Sigmoid colon (tissue), 7 donors: ENCODE data around the gene CCDC85B. TPM values are rescaled to one million over a fixed set of nuclear protein-coding genes. Genes with fewer than 3 reads are reported as not detected.
A peak's percentile ranks its signal among the peaks of the same experiment; 100 is the strongest.

Source experiments
- DNase-seq: peaks from one replicate; pipeline ENCODE4 v3.0.0-alpha.2; 2019
- H3K27ac ChIP-seq, 4 donors: fragments of 200-600 bp; sonication (generic); one replicate each; pipeline ENCODE4 v1.5.1; 2016 to 2019; ENCODE audit warnings: mild to moderate bottlenecking in 1 of 4
- H3K27me3 ChIP-seq, 3 donors: fragments of 200-600 bp; sonication (generic); one replicate each; pipeline ENCODE4 v1.5.1; 2019; ENCODE audit warnings: mild to moderate bottlenecking in 1 of 3
- H3K36me3 ChIP-seq, 4 donors: fragments of 200-600 bp; sonication (generic); one replicate each; pipeline ENCODE4 v1.5.1; 2016 to 2019
- H3K4me1 ChIP-seq, 4 donors: fragments of 200-600 bp; sonication (generic); one replicate each; pipeline ENCODE4 v1.5.1; 2017 to 2019
- H3K4me3 ChIP-seq, 4 donors: fragments of 200-600 bp; sonication (generic); one replicate each; pipeline ENCODE4 v1.5.1; 2017 to 2019; ENCODE audit warnings: mild to moderate bottlenecking in 2 of 4, moderate library complexity in 1 of 4
- H3K9me3 ChIP-seq, 4 donors: fragments of 200-600 bp in 3 of 4; sonication (generic) in 3 of 4; one replicate each; pipeline versions ENCODE4 v1.5.1 to v1.6.1; 2013 to 2019
- CTCF ChIP-seq, 4 experiments: fragments of 450-650 bp in 3 of 4; fragments of 200-600 bp in 1 of 4; IDR thresholded peaks; one replicate each; pipeline ENCODE4 v1.5.1; 2016 to 2019; ENCODE audit warnings: antibody characterized with exemption in 4 of 4, mild to moderate bottlenecking in 3 of 4, moderate library complexity in 2 of 4
- EP300 ChIP-seq, 4 donors: sonication (generic); formaldehyde crosslinking; IDR thresholded peaks; one replicate each; pipeline ENCODE4 v1.6.1; 2017; ENCODE audit warnings: antibody characterized with exemption in 4 of 4
- POLR2A ChIP-seq, 2 donors: fragments of 450-650 bp; IDR thresholded peaks; one replicate each; pipeline ENCODE4 v1.6.1; 2016; ENCODE audit warnings: antibody characterized with exemption in 2 of 2, mild to moderate bottlenecking in 2 of 2, moderate library complexity in 2 of 2
- POLR2AphosphoS5 ChIP-seq, 4 donors: sonication (generic); formaldehyde crosslinking; IDR thresholded peaks; one replicate each; pipeline ENCODE4 v1.6.1; 2017; ENCODE audit warnings: antibody characterized with exemption in 4 of 4
- WGBS, 2 donors: extraction: QIAGEN DNeasy Blood & Tissue Kit; methylation state at CpG; one replicate each; pipeline ENCODE4 v1.1.7; 2013; 5-methylcytosine and 5-hydroxymethylcytosine counted together
- intact Hi-C: fragments of 100-400 bp; cut with DNase I; formaldehyde crosslinking; loops from one replicate; pipeline ENCODE4 v1.15.1; 2023
- polyA plus RNA-seq, 3 donors: library from polyadenylated mRNA; stranded (reverse); fragments of 200-250 nt; gene quantifications; one replicate each; pipeline ENCODE4 v1.2.3, GENCODE V29; 2013
- total RNA-seq, 4 donors: library from RNA; depleted of rRNA; stranded (reverse); fragments of >200 nt; gene quantifications; one replicate each; pipeline ENCODE4 v1.1.0, GENCODE V29; 2016
- donor health status: healthy with polysubstance abuse.
- donor health status: Bipolar disorder and iron deficiency.
- donor health status: healthy.

The CCDC85B gene
- total and polyA plus RNA-seq, 7 donors = 4.2 to 73.6 (median 57.1) TPM

GRCh38 chr11:65916391-65916790 lies 25.9 kb downstream of the CCDC85B start:
- no peaks in the 10 kb centered on the region for H3K27me3 ChIP-seq
- H3K36me3 ChIP-seq = peaks cover 0 to 15% (median 0%) of the 10 kb centered on the region in 4 donors
- DNase-seq = no peak
- no peaks in the 10 kb centered on the region for H3K9me3 ChIP-seq
- intact Hi-C loops = loop anchor here (5.0 kb wide), 1 partner anchor 59 kb away; the partner anchor contains the start of gene CFL1
- no peak for TF ChIP-seq POLR2A (IDR thresholded peaks at IDR 0.05)
- H3K4me3 ChIP-seq = no peak overlapping the region
- peak overlapping the region; percentile 94 to 99 (median 96) for H3K27ac ChIP-seq
- peaks cover 0 to 68% (median 62%) of the 10 kb centered on the region in 4 donors for H3K4me1 ChIP-seq
- 81% methylated on average over 7 of the region's 7 CpGs for WGBS, 2 donors

- TF ChIP-seq CTCF (IDR thresholded peaks at IDR 0.05) (no peak), EP300 (IDR thresholded peaks at IDR 0.05) (no peak), POLR2A (IDR thresholded peaks at IDR 0.05) (no peak), POLR2AphosphoS5 (IDR thresholded peaks at IDR 0.05) (no peak)
- no peak for DNase-seq
- WGBS, 2 donors = 94 to 95% methylated on average over 3 of the region's 3 CpGs
- intact Hi-C loops = loop anchor here (5.0 kb wide), 1 partner anchor 60 kb away; the partner anchor contains the start of gene CFL1
- Histone ChIP-seq H3K4me1 (peaks cover 0 to 61% (median 56%) of the 10 kb centered on the region in 4 donors), H3K4me3 (peak overlapping the region in 2 of 4 donors; percentile 90 to 91), H3K27me3 (no peaks in the 10 kb centered on the region), H3K9me3 (no peaks in the 10 kb centered on the region), H3K36me3 (peaks cover 0 to 22% (median 0%) of the 10 kb centered on the region in 4 donors), H3K27ac (peak overlapping the region; percentile 94 to 99 (median 96))
Observed at GRCh38 chr11:65917077-65917433, 26.6 kb downstream of the CCDC85B start.

GRCh38 chr11:65917434-65918210 lies 27.1 kb downstream of the CCDC85B start:
- intact Hi-C loops = loop anchor here (2.0 to 5.0 kb wide), 2 partner anchors 43 to 60 kb away; partner anchors contain the start of genes CFL1 and SART1
- no peak for DNase-seq
- Histone ChIP-seq H3K27me3 (no peaks in the 10 kb centered on the region), H3K9me3 (no peaks in the 10 kb centered on the region), H3K4me3 (peak overlapping the region; percentile 90 to 98 (median 94)), H3K27ac (peak overlapping the region; percentile 94 to 99 (median 96)), H3K4me1 (peaks cover 0 to 59% (median 53%) of the 10 kb centered on the region in 4 donors), H3K36me3 (peaks cover 0 to 27% (median 2%) of the 10 kb centered on the region in 4 donors)
- 87 to 90% methylated on average over 35 of the region's 35 CpGs for WGBS, 2 donors
- no peak for TF ChIP-seq POLR2A (IDR thresholded peaks at IDR 0.05)

- intact Hi-C loops = loop anchor here (1.0 to 5.0 kb wide), 3 partner anchors 28 to 61 kb away; partner anchors contain the start of genes CCDC85B, CFL1 and SART1
- Histone ChIP-seq H3K27ac (peak within 1 kb of the TSS; percentile 95 to 99 (median 98)), H3K4me1 (peaks cover 0 to 59% (median 53%) of the 10 kb centered on the region in 4 donors), H3K4me3 (peak within 1 kb of the TSS; percentile 90 to 99 (median 97)), H3K36me3 (peaks cover 0 to 34% (median 6%) of the 10 kb centered on the region in 4 donors), H3K27me3 (no peaks in the 10 kb centered on the region), H3K9me3 (no peaks in the 10 kb centered on the region)
- 4% methylated on average over 77 of the region's 77 CpGs for WGBS, 2 donors
- TF ChIP-seq EP300 (IDR thresholded peaks at IDR 0.05) (no peak), POLR2A (IDR thresholded peaks at IDR 0.05) (no peak), POLR2AphosphoS5 (IDR thresholded peaks at IDR 0.05) (peak; percentile 61 to 76 (median 64)), CTCF (IDR thresholded peaks at IDR 0.05) (no peak)
- peak; percentile 80 for DNase-seq
Observed at GRCh38 chr11:65918211-65919140, 28.0 kb downstream of the CCDC85B start, which contains the start of gene C11orf68. Gene C11orf68 (minus strand): TSS chr11:65919062. CDS start chr11:65919031, 31 bp downstream.

- WGBS, 2 donors = 1% methylated on average over 59 of the region's 59 CpGs
- peaks cover 0 to 58% (median 53%) of the 10 kb centered on the region in 4 donors for H3K4me1 ChIP-seq
Observed at GRCh38 chr11:65919141-65919572, 28.7 kb downstream of the CCDC85B start, which contains the start of gene DRAP1. Gene DRAP1 (plus strand): TSS chr11:65919426. CDS start chr11:65919502, 76 bp downstream.

More at GRCh38 chr11:65919141-65919572, 28.7 kb downstream of the CCDC85B start, which contains the start of gene DRAP1:
- TF ChIP-seq POLR2A (IDR thresholded peaks at IDR 0.05) = peak; percentile 14 to 32
- TF ChIP-seq POLR2AphosphoS5 (IDR thresholded peaks at IDR 0.05) = peak; percentile 32 to 78 (median 72)
- TF ChIP-seq CTCF (IDR thresholded peaks at IDR 0.05) = no peak
- H3K4me3 ChIP-seq = peak within 1 kb of the TSS; percentile 90 to 99 (median 97)
- peak within 1 kb of the TSS; percentile 95 to 99 (median 98) for H3K27ac ChIP-seq
- intact Hi-C loops = loop anchor here (1.0 to 5.0 kb wide), 3 partner anchors 29 to 62 kb away; partner anchors contain the start of genes CCDC85B, CFL1 and SART1
- H3K9me3 ChIP-seq = no peaks in the 10 kb centered on the region
- peak; percentile 99 for DNase-seq
- H3K27me3 ChIP-seq = no peaks in the 10 kb centered on the region
- H3K36me3 ChIP-seq = peaks cover 0 to 36% (median 6%) of the 10 kb centered on the region in 4 donors
